GM19193 (cell line): ENCODE data around the gene TTC34.

Source experiments
- POLR2A ChIP-seq: IDR thresholded peaks from 4 replicates; pipeline ENCODE4 v1.6.1; 2011; ENCODE audit not compliant: insufficient read depth, insufficient read length; ENCODE audit errors: extremely low read depth

TTC34 gene

DNA sequence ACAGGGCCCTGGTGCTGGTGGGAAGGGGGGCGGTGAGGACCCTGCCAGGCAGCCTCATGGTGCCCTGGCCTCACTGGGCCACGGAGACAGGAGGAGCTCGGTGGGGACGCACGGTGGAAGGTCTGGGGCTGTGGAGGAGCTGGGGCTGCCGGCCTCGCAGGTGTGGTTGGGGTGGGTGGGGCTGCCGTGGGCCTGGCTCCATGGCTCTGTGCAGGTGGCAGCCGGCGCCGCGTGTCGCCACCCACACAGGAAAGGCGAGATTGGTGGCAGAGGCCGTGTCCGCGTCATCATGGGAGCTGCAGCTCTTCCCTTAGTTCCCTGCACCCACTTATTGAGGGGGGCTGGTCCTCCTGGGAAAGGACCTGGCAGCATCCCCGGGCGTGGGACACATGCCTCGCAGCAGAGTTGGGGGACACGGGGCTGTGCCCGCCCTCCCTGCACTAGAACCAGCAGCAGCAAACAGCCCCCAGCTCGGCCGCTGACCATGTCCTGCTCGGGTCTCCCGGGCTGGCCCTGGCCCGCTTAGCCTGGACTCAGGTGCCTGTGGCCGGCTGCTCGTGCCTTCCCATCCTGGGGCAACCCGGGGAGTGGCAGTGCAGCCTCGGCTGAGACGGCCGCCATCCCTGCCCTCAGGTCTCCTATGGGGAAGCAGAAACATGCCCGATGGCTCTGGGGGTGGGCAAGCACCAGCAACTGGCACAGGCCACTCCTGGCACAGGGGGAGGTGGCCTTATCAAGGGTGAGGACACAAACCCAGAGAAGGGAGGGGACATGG, 7.5 kb upstream of the TTC34 start:
- TF ChIP-seq POLR2A = no peak

DNA sequence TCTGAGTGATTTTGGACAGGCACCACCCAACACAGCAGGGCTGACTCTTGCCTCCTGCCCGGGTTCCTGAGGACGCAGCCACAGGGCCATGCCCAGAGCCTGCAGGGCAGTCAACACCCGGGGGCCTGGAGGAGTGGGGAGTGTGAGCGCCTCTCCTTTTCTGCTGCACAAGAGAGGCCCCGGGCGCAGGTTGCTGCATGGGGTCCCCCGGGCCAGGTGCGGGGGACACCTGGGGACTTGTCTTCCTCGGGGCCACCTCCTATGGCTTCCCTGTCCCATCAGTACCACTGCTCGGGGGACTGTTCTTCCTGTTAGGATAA, 6.9 kb upstream of the TTC34 start:
- no peak for TF ChIP-seq POLR2A

DNA sequence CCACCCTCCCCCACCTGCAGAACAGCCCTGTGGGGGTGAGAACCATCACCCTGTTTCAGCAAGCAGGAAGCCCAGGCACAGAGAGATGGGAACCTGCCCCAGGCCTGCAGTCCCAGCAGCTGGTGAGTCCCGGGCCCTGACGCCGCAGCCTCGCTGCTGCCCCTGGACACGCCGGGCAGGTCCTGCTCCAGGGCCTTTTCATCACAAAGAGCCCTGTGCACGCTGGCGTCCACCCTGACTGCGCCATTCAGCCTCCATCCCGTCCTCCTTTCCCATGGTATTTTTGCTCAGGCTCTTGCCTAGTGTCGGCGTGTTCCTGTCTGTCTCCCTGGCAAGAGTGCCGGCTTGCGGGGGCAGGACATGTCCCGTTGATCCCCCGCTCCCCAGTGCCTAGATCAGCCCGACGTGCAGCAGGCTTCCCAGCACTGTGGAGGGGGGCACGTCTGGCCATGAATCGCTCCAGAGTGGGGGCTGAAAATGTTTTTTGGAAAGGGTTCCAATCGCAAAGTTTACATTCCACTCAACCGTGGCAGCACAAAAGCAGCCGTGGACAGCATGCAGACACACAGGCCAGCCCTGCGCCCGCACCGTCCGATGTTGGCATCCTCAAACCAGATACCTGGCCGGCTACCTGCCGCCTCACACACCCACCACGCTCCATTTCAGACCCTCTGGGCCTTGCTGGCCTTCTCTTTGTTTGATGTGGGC, 6.3 kb upstream of the TTC34 start:
- no peak for TF ChIP-seq POLR2A

DNA sequence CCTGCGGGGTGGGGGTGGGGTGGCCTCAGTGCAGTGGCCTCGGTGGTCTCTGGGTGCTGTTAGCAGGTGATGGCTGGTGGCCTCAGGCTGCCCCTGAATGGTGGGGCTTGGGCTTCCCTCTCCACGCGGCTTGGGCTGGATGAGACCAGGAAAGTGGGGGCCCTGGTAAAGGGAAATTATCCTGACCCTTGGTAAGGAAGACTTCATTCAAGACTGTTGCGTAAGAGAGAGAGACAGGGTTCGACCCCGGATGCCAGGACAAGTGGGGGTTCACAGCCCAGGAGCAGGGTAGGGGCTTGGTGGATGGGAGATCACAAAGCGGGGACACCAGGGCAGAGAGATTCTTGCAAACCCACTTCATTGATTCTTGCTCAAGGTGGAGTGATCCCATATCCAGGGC, 5.5 kb upstream of the TTC34 start:
- TF ChIP-seq POLR2A = no peak

DNA sequence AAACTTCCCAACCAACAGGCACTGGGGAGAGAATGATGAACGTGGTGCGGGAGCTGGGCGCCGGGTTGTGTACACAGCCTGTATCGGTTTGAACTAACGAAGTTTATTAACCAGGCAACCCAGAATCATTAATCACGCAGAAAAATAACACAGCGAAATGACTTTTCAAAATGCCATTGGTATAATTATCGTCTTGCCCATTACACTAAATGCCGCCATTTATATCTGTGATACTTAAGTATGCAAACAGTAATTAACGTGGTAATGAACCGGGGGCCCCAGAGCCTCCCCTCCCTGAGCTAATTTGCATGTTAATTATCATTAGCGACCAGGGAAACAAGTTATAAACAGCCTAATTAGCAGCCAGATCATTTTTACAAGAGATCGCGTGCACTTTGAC, 5.1 kb upstream of the TTC34 start:
- no peak for TF ChIP-seq POLR2A

DNA sequence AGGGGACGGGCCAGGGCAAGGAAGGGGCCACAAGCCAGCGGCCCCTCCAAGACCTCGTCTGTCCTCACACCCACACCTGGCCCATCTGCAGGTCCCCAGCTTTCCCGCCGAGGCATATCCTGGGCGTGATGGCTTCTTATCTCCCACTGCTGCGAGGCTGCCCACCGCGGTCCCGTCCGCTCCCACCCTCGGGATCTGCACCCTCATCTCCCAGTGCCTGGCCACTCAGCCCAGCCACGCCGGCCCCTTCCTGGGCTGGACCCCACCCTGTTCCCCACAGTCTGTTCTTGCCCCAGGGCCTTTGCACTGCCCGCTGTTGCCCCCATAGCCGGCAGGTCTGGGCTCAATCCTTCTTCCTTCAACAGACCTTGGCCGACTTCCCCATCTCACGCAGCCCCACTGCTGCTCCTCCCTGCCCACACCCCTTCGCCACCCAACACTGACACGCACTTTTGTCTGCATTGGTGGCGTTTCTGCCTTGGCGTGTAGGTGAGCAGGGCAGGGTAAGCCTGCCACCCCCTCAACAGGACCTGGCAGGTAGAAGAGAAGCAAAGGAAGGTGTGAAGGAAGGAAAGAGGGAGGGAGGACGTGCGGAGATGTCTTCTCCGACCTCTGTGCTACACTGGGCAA, 4.4 kb upstream of the TTC34 start:
- TF ChIP-seq POLR2A = no peak

DNA sequence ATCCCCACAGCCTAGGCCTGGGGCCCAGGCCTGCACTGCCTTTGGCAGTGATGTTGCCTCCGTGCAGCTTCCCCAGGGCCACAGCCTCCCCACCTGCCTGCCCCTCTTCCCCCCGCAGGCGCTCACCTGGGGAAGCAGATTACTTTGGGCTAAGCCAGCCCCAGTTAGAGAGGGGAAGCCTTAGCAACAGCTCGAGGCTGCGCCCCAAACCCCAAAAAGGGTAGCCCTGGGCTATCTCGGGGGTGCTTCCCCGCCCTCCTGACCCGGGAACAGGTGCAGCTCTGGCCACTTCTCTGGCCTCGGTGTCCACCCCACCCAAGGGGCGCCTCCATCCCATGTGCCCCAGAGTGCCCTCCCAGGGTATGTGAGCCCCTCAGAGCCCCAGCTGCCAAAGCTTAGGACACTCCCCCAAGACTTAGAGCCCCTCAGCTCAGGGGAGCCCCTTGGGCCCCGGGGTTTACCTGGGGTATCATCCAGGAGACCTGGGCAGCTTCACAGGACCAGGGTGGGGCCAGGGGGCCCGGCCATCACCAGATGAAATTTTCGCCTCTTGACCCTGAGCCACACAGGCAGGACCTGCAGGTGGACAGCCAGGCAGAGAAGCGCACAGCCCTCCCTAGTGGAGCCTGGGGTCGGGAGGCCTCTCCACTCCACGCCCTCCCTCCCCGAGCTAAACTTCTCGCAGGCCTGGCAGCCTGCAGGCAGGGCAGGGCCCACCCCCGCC, 3.3 kb upstream of the TTC34 start:
- no peak for TF ChIP-seq POLR2A

DNA sequence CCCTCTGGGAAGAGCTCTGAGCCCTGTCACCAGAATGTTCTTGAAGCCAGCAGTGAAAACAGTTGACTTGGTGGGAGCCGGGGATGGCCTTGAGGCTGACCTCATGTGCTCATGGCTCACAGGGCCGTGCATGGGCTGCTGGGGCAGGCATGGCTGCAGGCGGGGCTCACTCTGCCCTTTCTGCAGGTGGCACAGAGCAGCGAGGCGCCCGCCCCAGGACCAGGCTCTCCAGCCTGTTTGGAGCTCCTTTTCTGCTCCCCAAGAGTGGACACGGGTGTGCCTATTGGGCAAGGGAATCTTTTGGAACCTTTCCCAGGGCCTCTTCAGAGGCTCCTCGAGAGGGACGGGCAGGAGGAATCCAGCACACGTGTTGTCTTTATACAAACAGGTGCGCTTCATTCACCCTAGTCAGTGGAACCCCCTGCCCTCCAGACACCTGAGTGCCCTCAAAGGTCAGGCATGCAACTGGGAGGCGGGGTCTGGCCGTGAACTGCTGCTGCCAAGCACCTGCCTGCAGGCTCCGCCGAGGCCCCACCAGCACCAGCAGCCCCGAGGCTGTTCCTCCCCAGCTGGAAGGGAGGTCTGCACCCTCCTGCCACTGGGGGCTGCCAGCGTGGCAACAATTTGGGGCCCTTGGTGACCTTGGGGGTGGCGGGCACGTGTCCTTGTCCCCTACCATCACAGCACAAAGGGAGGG, 2.6 kb upstream of the TTC34 start:
- TF ChIP-seq POLR2A = no peak

DNA sequence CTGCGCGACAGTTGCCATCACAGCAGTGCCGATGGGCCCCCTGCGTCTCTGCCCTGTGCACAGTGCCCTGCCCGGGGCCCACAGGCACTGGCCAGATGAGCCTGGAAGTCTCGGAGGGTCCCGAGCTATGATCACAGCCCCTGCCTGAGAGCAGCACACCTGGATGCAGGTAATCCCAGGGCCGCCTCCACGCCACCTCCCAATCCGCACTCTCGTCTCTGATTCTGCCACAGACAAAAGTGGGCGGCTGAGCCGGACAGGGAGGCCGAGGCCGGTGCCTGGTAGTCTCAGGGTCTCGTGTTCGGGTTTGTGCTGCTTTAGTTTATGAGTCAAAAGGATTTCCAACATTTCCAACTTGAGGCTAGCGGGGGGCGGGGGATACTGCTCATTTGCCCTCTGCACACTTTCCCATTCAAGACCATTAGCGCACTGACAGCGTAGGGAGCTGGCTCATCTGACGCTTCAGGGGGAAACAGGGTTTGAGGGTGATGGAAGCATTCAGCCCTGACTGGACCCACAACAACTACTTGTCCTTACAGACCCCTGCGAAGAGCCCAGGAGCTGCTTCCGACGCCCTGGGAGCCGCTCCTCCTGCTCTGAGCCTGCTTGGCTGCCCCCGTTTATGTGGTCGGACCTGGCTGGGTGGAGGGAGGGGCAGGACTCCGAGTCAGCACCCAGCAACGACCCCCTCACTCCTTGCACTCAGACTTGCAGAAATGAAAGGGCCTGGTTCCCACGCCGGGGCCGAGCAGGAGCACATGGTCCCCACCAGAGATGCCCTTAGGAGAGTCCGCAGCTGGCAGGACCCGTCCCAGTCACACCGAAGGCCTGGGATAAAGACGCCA, 1.8 kb upstream of the TTC34 start:
- no peak for TF ChIP-seq POLR2A

DNA sequence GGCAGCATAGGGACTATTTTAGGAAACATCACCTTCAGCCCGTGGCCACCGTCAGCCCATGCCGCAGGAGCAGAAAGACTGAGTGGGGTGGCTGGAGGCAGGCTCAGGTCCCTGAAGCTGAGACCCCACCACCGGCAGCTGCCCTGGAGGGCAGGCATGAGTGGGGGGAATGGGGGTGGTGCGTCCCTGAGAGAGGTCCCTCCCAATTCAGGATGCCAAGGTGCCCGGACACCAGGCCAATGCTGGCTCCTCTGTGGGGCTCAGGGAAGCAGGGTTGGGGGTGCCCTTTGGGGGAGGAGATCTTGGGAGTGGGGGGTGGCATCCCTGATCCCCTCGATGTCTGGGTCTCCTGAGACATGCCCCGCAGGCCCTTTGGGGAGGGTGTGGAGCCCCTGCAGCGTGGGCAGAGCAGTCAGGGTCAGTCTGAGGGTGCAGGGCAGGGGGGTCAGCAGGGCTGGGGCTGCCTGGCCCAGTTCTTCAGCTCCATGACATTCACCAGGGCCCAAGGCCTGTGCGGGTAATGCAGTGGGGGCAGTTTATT, 998 bp upstream of the TTC34 start:
- no peak for TF ChIP-seq POLR2A

DNA sequence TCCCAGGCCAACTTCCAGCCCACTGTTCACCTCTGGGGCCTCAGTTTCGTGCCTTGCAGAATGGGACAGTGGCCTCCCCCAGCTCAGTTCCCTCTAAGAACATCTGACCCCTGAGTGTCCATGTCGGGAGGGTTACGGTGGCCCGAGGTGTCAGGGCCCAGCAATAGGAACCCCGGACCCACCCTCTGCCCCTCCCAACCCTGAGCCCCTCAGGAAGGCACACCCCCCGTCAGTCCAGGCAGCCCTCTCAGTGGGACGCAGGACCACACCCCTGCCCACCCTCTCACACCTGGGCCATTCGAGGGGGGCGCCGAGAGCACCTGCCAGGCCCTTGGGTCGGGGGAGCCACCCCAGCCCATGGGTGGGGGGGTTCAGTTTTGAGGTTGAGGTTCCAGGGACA, 447 bp downstream of the TTC34 start:
- no peak for TF ChIP-seq POLR2A

DNA sequence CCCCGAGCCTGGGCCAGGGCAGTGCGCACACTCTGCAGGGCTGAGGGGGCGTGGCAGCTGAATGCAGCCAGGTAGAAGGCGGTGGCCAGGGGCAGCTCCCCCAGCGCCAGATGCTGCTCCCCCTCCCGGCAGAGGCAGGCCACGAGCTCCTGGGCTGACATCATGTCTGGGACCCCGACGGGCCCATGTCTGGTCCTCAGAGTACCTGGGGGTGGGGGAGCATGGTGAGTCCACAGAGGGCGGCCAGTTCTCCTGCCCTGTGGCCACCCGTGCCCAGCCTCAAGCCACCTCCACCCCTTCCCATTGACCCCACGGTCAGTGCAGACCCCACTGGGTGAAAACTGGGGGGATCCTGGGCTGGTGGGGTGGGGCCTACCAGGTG, 838 bp downstream of the TTC34 start:
- no peak for TF ChIP-seq POLR2A

DNA sequence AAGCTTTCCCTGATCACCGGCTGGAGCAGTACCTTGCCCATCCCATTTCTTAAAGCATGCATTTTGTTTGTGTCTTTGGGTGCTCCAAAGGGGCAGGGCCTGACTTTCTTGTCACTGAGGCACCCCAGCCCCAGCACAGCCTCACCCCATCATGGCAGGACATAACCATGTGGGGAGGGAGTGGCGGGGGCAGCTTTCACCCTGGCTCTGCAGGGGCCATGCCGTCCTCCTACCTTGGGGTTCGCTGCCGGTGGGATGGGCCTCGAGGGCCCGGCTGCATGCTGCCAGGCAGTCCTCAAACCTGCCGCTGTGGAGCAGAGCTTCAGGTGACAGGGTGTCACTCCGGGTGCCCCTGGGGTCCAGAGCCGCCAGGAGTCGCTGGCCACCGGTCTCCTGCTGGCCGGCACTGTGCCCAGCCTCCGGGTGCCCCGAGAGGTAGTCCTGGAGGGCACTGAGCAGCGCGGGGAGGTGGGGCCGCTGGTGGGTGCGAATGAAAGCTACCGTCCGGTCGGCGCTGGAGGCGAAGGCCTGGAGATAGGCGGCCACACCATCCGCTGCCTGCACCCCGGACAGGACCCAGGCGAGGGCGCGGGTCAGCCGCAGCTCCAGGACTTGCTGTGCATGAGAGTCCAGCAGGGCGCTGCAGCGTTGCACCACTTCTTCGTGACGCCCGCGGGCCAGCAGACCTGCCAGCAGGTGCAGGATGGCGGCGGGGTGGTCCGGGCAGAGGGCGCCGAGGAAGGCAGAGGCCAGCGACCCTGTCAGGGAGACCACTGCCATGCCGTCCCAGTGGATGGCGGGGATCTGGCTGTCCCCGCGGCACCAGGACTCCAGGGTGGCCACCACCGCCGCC, 1.5 kb downstream of the TTC34 start:
- TF ChIP-seq POLR2A = no peak
